LNCaP clone FGC (cell line): Measurements from ENCODE around the gene ATP11A.

Source experiments
- DNase-seq: peaks from one replicate; pipeline ENCODE4 v3.0.0-alpha.2; 2011; ENCODE audit warnings: low read depth
- H3K4me3 ChIP-seq: 2 replicates; pipeline ENCODE4 v1.5.1; 2011; ENCODE audit warnings: mild to moderate bottlenecking, low read depth, low read length, control low read depth
- CTCF ChIP-seq: IDR thresholded peaks from 2 replicates; pipeline ENCODE4 v1.5.1; 2012; ENCODE audit warnings: mild to moderate bottlenecking; ENCODE audit not compliant: control insufficient read depth, insufficient read depth; ENCODE audit errors: extremely low read depth

ATP11A gene

GRCh38 chr13:112772539-112772909 lies 82.7 kb downstream of the ATP11A start:
- H3K4me3 ChIP-seq, result no peak overlapping the region
- DNase-seq, result no peak
- no peak for TF ChIP-seq CTCF

- no peak for DNase-seq
- no peak for TF ChIP-seq CTCF
- no peak overlapping the region for H3K4me3 ChIP-seq
These were observed 83.1 kb downstream of the ATP11A start for GRCh38 chr13:112772929-112773328.

- TF ChIP-seq CTCF, result no peak
- no peak for DNase-seq
- no peak overlapping the region for H3K4me3 ChIP-seq
These were observed 84.0 kb downstream of the ATP11A start for GRCh38 chr13:112773601-112774447.

GRCh38 chr13:112774448-112774792 lies 84.6 kb downstream of the ATP11A start:
- no peak for DNase-seq
- TF ChIP-seq CTCF, result no peak

GRCh38 chr13:112774829-112775565 lies 85.2 kb downstream of the ATP11A start:
- no peak for DNase-seq
- no peak overlapping the region for H3K4me3 ChIP-seq
- TF ChIP-seq CTCF, result no peak

More at GRCh38 chr13:112774448-112774792, 84.6 kb downstream of the ATP11A start:
- H3K4me3 ChIP-seq, result no peak overlapping the region

GRCh38 chr13:112775791-112776279 lies 86.0 kb downstream of the ATP11A start:
- no peak for DNase-seq
- no peak for TF ChIP-seq CTCF
- H3K4me3 ChIP-seq, result no peak overlapping the region
